NCI-H2029 treated with DMSO at 0.1 percent for 48 hours (cell line): ENCODE measurements around the gene CCDC197.

ENCODE experiments used
- DNase-seq: peaks from one replicate; lab custom pipeline; 2025; lab: John Stamatoyannopoulos, UW

Gene CCDC197

DNA sequence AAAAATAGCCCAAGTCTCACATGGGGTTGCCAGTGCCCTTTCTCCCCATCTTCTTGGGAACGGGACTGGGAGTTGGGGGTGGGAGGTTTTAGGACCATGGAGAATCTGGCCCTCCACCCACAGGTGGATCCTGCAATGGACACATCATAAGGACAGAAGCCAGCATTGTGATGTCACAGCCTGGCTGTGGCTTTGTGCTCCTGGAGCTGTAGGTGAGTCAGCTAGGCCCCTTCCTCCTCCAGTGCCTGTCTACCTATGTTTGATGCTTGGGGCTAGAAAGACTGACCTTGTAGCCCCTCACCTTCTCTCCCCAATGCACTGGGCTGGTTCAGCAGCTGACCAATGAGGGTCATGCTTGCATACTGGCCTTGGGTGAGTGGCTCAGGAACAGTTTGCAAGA lies at the start of gene CCDC197:
CCDC197 (plus strand) TSS at position 220 of the 400 bp plus-strand sequence. CDS start 831 bp downstream, outside the sequence.
- DNase-seq, result no peak

DNA sequence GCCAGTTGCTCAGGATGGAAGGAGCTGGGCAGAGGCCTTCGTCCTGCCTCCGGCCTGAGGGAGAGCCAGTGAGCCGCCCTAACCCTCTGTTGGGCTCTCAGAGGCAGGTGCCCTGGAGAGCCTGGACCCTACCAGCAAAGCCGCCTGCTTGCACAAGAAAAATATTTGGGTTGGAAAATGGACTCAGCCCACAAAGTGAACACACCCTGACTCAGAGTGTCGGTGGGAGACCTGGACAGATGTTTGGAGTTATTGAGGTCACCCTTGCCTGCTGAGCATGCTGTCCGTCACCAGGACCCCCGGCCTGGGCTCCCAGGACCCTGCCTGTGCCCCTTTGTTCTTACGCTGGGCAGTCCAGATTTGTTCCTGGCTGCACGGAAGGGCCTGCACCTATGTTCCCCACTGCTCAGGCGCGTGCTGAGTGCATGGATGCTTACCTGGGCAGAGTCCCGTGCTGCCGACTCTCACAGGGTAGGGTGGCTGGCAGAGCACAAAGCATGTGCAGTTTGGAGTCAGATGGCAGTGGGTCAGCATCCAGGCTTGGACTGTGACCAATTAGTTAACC lies 47.5 kb upstream of the CCDC197 start:
- no peak for DNase-seq

DNA sequence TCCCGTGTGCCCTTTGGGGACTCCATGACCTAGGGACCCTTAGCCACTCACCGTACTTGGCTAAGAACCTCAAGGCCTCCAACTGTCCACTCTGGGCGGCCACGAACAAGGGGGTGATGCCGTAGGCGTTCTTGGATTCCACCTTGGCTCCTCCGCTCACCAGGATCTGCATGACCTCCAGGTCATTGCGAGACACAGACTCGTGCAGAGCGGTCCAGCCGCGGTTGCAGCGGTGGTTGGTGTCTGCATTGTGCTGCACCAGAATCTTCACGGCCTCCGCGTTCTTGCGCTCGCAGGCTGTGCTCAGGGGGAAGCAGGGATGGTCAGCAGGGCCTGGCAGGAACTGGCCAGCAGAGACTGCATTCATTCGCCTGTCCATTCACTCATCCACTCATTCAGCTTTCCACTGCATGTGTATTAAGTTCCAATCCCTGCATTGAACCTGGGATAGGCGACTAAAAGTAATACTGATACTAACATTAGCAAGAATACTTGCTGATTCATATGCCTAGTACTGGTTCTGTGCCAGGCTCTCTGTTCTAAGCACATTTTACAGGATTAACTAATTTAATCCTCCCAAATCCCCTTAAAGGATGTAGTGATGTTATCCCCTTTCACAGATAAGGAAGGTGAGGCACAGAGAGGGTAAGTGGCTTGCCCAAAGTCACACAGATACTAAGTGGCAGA lies 46.0 kb upstream of the CCDC197 start:
- DNase-seq, result no peak

DNA sequence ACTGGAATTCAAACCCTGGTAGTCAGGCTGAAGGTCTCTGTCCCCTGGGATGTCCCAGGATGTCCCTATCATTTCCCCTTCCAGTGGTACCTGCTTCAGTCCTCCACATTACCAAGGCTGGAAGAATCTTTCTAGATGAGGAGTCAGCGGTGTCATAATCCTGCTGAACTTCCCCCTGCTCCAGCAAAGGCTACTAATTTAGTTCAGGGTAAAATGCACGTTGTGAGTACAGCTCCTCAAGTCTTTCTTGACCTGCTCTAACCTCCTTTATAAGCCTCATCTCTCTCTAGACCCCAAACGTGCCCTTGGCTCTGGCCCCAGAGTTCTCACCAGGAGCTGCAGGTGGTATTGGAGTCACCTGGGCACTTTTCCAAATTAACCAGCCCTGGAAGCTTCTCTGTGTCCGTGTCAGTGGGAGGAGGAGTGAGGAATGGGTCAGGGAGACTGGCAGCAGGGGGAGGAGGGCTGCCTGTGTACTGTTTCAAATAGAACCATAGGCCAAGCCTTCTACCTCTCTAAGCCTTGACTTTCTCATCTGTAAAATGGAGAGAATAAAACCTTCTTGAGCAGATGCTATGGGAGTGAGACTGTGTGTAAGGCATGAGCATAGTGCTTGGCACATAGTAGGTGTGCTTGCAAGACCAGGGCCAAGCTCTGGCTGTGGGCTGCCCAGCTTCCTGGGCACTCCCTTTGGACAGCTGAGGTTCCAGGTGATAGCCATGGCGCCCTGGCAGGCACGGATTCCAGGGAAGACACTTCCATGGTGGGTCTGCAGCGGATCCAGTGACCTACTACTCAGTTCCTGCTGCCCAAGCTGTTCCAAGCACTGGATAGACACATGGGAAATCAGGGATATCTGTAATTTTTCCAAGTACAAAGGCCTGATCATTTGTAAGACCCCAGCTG lies 45.2 kb upstream of the CCDC197 start:
- DNase-seq, result no peak

DNA sequence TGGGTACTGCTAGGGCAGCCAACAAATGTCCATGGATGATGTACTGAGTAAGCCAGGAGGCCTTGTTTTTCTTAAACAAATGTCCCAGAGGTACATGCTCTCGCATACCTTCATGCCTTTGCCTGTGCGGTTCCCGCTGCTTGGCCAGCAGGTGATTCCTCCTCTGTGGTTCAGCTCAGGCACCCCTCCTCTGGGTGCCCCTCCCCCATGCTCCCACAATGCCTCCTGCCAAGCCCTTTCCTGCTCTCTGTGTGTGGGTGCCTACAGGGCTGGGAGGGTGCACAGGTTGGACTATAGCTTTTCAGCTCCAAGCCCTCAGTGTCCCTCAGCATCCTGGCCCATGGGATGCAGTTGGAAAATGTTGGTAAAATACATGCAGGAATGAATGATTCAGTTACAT lies 44.3 kb upstream of the CCDC197 start:
- no peak for DNase-seq

DNA sequence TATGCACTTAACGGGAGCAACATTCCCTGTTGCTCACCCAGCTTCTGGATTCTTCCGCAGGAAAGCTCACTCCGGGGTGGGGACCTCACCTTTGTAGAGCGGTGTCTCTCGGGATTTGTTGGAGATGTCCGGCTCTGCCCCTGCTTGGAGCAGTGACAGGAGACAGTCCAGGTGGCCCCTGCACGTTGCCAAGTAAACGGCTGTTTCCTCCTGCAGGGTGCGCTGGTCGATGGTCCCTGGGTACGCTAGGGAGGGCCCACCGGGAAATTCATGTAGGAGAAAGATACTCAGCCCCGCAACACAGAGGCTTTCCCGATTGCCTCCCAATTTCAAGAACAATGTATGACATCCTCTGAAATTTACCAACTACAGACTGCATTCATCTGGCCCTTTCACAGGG lies 43.8 kb upstream of the CCDC197 start:
- no peak for DNase-seq

DNA sequence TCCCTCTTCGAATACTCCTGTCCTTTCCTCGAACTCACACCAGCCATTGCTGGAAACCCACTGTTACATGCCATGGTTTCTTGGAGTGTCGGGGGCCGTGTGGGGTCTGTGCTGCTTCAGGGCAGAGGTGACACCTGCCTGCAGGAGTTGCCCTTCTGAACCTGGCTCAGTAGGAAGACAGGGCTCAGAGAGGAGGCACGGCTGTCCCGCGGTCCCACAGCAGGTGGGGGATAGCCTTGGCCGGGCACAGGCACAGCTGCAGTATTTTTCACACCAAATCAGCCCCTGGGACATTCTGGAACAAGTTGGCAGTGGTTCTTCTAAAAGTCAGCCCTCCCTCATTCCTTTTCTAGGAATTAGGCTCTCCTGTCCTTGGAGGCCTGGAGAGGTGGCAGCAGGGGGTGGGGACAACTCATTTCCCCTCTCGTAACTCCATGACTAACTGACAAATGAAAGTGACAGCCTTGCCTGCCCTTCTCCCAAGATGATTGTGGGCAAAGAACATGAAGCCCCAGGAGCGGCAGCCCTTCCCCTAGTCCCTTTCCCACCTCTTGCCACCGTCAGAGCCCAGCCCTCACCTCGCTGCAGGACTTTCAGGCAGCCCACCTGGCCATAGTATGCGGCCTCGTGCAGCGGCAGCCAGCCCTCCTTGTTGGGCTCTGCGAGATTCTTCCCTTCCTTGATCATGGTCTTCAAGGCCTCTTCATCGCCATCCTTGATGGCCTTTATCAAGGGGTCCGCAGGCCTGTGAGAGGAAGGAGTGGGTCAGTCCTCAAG lies 43.2 kb upstream of the CCDC197 start:
- DNase-seq, result no peak

DNA sequence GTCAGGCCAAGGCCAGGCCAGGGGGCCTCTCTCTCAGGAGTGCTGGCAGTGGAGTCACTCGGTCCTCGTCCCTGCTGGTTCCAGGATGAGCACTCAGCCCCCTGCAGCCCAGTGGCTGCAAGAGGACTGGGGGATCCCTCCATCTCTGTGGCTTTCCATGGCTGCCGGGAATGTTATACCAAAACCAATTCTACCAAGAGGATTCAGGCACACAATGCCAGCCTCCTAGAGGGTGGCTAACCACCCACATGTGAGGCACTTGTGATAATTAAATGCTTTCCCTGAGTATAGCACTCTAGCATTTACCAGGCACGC lies 42.6 kb upstream of the CCDC197 start:
- no peak for DNase-seq

DNA sequence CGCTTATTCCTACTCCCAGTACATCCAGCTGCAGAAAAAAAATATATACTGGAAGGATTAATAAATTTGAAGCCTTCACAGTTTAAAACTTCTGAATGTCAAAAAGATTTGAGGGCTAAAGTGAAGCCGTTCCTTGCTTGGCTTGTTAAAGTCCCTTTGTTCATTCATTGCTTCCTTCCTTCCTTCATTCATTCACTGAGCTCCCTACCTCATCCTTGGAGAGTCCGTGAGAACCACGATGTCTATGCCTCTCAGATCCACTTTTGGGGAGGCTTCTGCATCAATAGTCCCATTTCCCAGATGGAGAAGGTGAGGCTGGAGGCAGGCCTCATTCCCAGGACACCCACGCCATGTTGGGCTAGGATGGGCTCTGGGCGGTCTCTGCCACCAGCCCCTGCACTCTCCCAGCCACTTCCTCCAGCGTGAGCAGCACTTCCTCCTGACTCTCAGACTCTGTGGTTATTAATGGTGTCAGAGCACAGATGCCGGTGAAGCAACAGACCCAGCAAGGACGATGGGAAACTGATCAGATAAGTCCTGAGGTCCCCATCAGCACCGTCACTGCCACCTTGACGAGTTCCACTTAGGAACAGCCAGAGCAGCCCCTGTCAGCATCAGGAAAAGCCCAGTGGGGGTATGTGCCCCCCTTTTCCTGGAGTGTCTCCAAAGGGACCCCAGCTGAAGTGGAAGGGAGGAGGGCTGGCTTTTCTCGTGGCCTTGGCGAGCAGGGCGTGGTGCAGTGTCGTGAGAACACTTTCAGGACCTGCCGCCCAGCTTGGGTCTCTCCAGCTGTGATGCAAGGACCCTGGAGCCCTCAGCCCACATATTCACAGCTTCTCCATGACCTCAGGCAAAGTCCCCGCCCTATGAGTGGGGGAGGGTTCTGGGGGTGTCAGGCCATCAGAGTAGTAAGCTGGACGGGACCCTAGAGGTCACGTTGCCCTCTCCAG lies 41.9 kb upstream of the CCDC197 start:
- DNase-seq, result no peak

DNA sequence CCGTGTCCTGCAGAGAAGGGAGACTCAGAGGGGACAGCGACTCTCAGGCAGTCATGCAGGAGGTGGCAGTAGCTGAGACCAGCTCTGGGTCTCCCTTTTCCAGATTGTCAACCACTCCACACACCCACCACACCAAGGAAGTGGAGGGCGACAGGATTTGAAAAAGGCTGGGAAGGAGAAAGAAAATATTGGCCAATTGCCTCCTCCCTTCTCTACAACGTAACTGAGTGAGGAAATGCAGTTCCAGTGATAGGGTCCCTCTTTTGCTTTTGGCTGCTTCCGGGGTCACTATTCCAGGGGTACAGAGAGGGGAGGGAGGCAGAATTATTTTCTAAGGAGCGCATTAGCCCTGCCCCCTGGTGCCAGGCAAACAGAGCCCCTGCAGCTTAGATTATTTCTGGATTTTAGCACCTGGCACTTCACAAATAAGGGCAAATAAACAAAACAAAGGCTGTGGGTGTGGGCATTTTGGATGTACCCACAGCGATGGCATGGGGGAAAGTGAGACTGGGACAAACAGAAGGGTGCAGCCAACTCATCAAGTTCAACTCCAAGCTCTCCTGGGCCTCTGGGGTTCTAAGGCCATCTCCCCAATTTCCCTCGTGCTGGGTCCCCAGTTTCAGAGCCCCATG lies 41.1 kb upstream of the CCDC197 start:
- DNase-seq, result no peak

DNA sequence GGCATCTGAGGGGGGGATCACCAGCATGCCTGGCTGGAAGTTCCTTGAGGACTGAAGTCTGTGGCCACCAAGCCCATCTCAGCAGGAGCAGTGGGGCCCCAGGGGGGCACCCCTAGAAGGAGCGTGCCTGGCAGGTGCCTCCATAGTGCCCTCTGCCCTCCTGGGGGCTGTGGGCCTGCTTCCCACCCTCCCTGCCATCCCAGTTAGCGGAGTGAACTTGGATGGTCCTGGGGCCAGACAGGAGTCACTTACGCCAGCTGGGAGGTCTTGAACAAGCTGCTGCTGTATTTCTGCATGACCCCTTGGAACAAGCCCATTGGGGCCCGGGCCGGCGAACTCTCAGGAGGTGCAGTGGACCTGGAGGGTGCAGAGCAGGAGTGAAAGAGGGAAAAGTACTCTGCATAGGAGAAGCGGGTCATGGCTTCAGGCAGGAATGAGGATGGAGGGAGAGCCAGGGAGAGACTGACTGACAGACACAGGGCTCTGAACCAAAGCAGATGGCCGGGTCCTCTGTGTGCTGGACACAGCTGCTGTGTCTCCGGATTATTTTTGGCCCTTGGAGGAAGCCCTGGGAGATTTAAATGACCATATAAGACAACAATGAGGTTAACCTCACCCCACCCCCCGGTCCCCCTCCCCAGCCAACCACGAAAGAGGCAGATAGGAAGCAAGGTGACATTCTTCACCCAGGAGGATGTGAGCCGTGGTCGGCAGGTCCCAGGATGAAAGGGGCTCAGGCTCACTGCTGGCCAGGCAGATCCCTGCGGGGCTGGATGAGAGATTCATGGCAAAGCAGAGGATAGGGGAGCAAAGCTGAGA lies 40.4 kb upstream of the CCDC197 start:
- DNase-seq, result no peak

DNA sequence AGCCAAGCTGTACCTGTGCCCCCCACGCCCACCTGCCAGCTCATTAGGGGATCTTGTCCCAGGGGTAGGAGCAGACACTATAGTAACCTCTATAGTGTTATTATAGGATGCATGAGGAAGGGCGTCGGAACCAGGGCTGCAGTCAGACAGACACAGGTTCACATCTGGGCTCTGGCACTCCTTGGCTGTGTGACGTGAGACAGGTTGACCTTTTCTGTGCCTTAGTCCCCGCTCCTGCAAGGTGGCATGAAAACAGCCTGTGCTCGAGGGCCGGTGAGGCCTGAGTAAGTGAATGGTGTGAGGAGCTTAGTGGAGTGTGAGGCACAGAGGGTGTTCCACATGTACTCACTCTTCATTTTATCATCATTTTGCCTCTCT lies 39.8 kb upstream of the CCDC197 start:
- DNase-seq, result no peak

DNA sequence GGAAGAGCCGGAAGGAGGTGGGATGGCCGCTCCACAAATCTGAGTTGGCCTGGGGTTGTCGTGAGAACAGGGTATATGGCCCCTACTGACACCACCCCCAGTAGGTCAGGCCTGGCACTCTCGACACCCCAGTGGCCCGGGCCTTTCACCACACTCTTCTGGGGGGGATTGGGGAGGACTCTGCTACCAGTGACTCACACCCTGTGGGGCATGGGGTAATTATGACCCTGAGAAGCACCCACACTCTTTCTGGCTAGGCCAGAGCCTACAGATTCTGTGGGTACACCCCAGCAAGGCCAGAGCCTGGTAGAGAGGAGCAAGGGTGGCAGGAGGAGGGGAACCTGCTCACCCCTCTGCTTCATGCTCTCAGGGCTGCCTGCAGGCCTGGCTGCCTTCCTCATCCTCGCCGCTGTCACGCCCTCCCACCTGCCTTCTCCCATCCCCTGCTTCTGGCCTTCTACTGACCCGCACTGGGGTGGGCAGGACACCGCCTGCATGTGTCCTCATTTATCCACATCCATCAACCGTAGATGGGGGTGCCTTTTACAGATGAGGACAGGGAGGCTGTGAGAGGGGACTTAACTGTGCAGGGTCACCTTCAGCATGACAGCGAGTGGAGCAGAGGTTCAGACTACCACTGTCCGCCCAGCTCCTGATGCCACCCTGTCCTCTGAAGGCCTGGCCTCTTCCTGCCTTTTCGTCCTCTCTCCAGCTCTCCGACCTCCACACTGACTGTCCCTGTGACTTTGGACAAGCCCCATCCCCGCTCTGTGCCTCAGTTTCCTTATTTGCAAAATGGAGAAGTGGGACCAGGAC lies 39.1 kb upstream of the CCDC197 start:
- no peak for DNase-seq

DNA sequence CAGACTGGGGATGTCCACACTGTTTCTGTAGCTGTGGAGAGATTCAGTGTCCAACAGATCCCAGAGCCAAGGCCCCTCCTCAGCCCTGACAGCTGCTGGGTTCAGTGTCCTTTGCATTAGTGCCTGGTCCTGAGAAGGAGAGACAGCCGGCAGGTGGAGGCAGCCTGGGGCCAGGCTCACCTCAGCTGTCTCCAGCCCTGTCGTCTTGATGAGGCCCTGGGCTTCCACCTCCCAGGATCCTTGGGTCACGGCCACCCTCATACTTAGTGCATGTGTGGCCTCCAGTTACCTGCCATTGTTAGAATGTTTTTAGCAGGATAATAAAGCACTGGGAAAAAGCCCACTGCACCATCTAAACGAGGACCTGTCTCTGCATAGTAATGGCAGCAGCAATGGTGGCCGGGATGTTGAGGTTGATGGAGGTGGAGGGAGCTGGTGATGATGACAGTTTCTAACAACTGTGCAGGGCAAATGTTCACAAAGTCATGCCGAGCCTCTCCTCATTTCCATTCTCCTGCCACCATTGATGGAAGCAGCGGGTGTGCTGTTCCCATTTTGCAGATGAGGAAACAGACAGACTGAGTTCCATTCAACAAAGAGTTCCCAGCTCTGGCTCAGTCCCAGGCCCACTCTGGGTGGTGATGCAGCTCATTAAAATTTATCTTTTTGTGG lies 38.4 kb upstream of the CCDC197 start:
- no peak for DNase-seq

DNA sequence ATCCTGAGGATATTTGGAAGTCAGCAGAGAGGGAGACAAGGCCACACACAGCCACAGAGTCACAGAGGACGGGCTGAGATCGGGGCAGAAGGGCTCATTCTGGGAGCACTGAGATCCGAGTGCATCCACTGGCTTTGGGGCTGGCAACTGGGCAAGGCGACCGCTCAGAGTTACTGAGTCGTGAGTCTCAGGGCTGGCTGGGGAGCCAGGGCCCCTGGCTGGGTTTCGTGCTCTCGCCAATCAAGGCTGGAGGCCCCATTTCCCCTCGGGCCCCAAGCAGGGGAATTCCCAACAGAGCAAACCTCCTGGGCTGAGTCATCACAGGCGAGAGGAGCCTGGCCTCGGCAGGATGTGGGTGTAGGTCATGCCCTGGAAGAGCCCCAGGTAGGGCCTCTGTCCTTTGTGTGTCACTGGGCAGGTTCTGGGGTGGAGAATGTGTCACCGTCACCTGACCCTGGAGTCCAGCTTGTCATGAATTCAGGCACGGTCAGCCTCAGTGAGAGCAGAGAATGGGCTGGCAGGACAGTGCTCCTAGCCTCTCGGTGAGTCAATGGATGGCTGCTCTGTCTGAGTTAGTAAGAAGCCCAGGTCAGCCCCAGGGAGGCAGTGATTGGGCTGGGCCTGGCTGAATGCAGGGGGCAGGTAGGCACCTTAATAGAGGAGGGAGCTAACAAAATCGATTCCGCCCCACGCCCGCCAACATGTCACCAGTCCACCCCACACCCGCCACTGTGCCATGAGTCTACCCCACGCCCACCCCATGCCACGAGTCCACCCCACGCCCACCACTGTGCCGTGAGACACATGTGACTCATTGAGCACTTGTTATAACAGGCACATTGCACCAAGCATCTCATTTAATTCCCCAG lies 37.6 kb upstream of the CCDC197 start:
- DNase-seq, result no peak

DNA sequence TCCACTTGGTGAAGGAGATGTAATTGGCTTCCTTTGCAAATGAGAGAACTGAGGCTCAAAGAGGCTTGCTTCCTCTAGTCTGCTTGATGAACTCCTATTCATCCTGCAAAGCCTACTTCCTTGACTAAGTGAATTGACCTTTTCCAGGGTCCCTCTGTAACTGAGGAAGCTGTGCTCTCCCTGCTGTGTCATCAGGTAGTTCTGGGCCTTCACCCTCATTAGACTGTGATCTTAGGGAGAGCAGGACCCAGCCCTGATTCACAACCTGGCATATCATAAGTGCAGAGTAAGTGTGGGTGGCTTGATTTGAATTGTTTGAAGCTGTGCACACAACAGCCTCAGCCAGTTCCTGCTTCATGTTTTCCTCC lies 37.0 kb upstream of the CCDC197 start:
- no peak for DNase-seq

DNA sequence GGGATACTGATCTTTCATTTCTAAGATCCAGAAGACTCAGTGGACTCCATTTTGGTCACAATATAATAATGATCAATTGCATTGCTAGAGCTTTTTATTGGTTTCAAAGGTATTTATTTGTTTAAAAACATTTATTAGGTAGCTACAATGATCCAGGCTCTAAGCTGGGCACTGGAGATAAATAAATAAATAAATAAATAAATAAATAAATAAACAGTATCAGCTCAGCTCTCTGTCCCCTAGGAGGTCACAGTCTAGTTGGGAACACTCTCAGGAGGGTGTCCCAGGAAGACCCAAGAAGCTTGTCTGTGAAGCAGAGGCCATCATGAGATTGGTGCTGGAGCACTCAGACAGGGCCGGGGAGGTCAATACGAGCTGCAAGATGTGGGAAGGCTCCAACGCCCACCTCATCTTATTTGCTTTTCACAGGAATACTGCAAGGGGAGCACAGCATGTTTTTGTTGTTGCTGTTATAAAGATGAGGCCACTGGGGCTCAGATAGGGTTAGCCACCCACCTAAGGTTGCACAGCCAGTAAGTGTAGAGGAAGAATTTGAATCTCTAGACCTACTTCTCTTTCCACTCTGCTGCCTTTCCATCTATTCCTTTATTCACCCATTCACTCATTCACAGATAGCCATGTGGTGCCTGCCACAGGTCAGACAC lies 36.2 kb upstream of the CCDC197 start:
- no peak for DNase-seq
